ENCODE data around the gene PHOX2A.
"Not testable (repeated sequence)": the region's sequence is repeated elsewhere in the genome, so short reads cannot be mapped to it uniquely, and the experiment has no call there.

DNA sequence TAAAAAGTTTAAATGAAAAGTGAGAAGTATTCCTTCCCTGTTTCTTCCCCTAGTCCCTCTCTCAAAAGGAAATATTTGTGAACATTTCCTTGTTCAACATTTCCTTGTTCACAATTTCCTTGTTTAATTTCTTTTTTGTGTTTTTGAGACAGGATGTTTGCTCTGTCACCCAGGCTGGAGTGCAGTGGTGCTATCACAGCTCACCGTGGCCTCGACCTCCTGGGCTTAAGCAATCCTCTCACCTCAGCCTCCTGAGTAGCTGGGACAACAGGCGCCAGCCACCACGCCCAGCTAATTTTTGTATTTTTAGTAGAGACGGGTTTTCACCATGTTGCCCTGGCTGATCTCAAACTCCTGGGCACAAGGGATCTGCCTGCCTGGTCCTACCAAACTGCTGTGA is 23.0 kb upstream of the PHOX2A start:
- TF ChIP-seq ZNF660 (tag by site-specific recombination; IDR thresholded peaks at IDR 0.05); ZNF114 (tag by site-specific recombination; IDR thresholded peaks at IDR 0.05); KLF1 (tag by site-specific recombination; IDR thresholded peaks at IDR 0.05); ZNF155 (tag by site-specific recombination; IDR thresholded peaks at IDR 0.05); ZEB2 (tag by site-specific recombination; IDR thresholded peaks at IDR 0.05); GLI4 (tag by site-specific recombination; IDR thresholded peaks at IDR 0.05); ZNF341 (tag by site-specific recombination; IDR thresholded peaks at IDR 0.05; ENCODE audit: low read depth); ZNF146 (tag by site-specific recombination; IDR thresholded peaks at IDR 0.05); BCL11A (tag by site-specific recombination; IDR thresholded peaks at IDR 0.05; ENCODE audit: low read depth); TRIM28 (IDR thresholded peaks at IDR 0.05; ENCODE audit: borderline replicate concordance, low read length); KLF10 (tag by site-specific recombination; IDR thresholded peaks at IDR 0.05); ZNF24 (tag by site-specific recombination; IDR thresholded peaks at IDR 0.05): not testable (repeated sequence)
- TF ChIP-seq, protein P1, sequence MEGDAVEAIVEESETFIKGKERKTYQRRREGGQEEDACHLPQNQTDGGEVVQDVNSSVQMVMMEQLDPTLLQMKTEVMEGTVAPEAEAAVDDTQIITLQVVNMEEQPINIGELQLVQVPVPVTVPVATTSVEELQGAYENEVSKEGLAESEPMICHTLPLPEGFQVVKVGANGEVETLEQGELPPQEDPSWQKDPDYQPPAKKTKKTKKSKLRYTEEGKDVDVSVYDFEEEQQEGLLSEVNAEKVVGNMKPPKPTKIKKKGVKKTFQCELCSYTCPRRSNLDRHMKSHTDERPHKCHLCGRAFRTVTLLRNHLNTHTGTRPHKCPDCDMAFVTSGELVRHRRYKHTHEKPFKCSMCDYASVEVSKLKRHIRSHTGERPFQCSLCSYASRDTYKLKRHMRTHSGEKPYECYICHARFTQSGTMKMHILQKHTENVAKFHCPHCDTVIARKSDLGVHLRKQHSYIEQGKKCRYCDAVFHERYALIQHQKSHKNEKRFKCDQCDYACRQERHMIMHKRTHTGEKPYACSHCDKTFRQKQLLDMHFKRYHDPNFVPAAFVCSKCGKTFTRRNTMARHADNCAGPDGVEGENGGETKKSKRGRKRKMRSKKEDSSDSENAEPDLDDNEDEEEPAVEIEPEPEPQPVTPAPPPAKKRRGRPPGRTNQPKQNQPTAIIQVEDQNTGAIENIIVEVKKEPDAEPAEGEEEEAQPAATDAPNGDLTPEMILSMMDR (tag by site-specific recombination; IDR thresholded peaks at IDR 0.05) = not testable (repeated sequence)

Data from HEK293 (cell line).